ENCODE results near the gene ASXL2. TPM values are rescaled to one million over a fixed set of nuclear protein-coding genes. Genes with fewer than 3 reads are reported as not detected.

Gene ASXL2
- total and polyA plus RNA-seq, 2 of the 13 experiments (the other 11 are each of a cell fraction or from before 2014, with no cell fraction given): 12.1 to 19.2 TPM

GRCh38 chr2:25829828-25830227 is 48.5 kb downstream of the ASXL2 start (continued):
- TF ChIP-seq DBP (CRISPR knock-in tag; IDR thresholded peaks at IDR 0.05; ENCODE audit: not compliant biosample characterization): no peak
- no peak for TF ChIP-seq ZNF460 (CRISPR knock-in tag; IDR thresholded peaks at IDR 0.05; ENCODE audit: borderline replicate concordance)
- TF ChIP-seq ZNF260 (CRISPR knock-in tag; IDR thresholded peaks at IDR 0.05; ENCODE audit: borderline replicate concordance, low read depth): no peak
- peak; percentile 11 for TF ChIP-seq ASH2L (IDR thresholded peaks at IDR 0.05; ENCODE audit: insufficient read length, low read depth, low read length)
- TF ChIP-seq BCL6 (CRISPR knock-in tag; IDR thresholded peaks at IDR 0.05): no peak
- no peak for TF ChIP-seq ZNF850 (CRISPR knock-in tag; conservative IDR thresholded peaks at IDR 0.05)
- TF ChIP-seq ZKSCAN8 (CRISPR knock-in tag; IDR thresholded peaks at IDR 0.05; ENCODE audit: borderline replicate concordance): no peak
- TF ChIP-seq ISL2 (CRISPR knock-in tag; IDR thresholded peaks at IDR 0.05): no peak
- TF ChIP-seq RBFOX2 (IDR thresholded peaks at IDR 0.05; ENCODE audit: low read depth, low read length): no peak
- no peak for TF ChIP-seq POLR2AphosphoS5 (IDR thresholded peaks at IDR 0.05; ENCODE audit: low read depth, low read length)
- no peak for TF ChIP-seq POGZ (CRISPR knock-in tag; IDR thresholded peaks at IDR 0.05)
- TF ChIP-seq ZNF431 (CRISPR knock-in tag; IDR thresholded peaks at IDR 0.05; ENCODE audit: borderline replicate concordance, low read depth): no peak
- TF ChIP-seq TOE1 (CRISPR knock-in tag; IDR thresholded peaks at IDR 0.05): no peak
- TF ChIP-seq ZBTB2 (CRISPR knock-in tag; IDR thresholded peaks at IDR 0.05; ENCODE audit: low read depth): no peak
- TF ChIP-seq FOXK1 (CRISPR knock-in tag; IDR thresholded peaks at IDR 0.05; ENCODE audit: borderline replicate concordance, low read depth): no peak
- TF ChIP-seq ZNF30 (CRISPR knock-in tag; IDR thresholded peaks at IDR 0.05): no peak
- no peak for TF ChIP-seq ZNF879 (CRISPR knock-in tag; IDR thresholded peaks at IDR 0.05)
- no peak for TF ChIP-seq ZBTB33 (CRISPR knock-in tag; IDR thresholded peaks at IDR 0.05)
- TF ChIP-seq JDP2 (CRISPR knock-in tag; IDR thresholded peaks at IDR 0.05; ENCODE audit: borderline replicate concordance): no peak
- no peak for TF ChIP-seq MTA3 (CRISPR knock-in tag; IDR thresholded peaks at IDR 0.05)
- no peak for TF ChIP-seq USF2 (IDR thresholded peaks at IDR 0.05; ENCODE audit: low read depth, low read length)
- TF ChIP-seq USF2 (CRISPR knock-in tag; IDR thresholded peaks at IDR 0.05; ENCODE audit: borderline replicate concordance): no peak
- TF ChIP-seq PITX1 (CRISPR knock-in tag; IDR thresholded peaks at IDR 0.05): no peak
- TF ChIP-seq ZNF350 (CRISPR knock-in tag; IDR thresholded peaks at IDR 0.05; ENCODE audit: borderline replicate concordance, low read depth): 0 out of 2 replicates have a peak, but pooled peaks have one; percentile 22
